H1 (cell line): ENCODE measurements around the gene ZBTB14. TPM values are rescaled to one million over a fixed set of nuclear protein-coding genes. Genes with fewer than 3 reads are reported as not detected.

Experiments used
- CHD7 ChIP-seq: fragments of 300-600 bp; sonication (generic); IDR thresholded peaks from 2 replicates; pipeline ENCODE4 v1.7.1; 2012; ENCODE audit warnings: low read length, moderate library complexity, mild to moderate bottlenecking, inconsistent platforms; ENCODE audit not compliant: insufficient replicate concordance
- polyA plus RNA-seq, 7 experiments: library from polyadenylated mRNA; depleted of rRNA in 3 of 7; stranded (reverse) in 5 of 7; unstranded in 2 of 7; fragments of >200 nt in 5 of 7; fragments of 200-250 nt in 2 of 7; gene quantifications; 1 replicate in 5 of 7; 2 replicates in 1 of 7; 4 replicates in 1 of 7; pipeline versions ENCODE4 v1.2.1 to v1.2.3, GENCODE V29; 2011 to 2013; ENCODE audit warnings: missing spikeins in 2 of 7, mixed read lengths in 2 of 7
- total RNA-seq: library from RNA; stranded (reverse); fragmentation: NEBNext Ultra II Directional; extraction: Animal tissue kit (Norgen Biotek cat#: 25700); gene quantifications from 2 replicates; pipeline ENCODE4 v1.2.1, GENCODE V29; 2021

Gene ZBTB14
- total and polyA plus RNA-seq, 2 of the 8 experiments (the other 6 are each of a cell fraction or from before 2014, with no cell fraction given) = 5.2 to 18.3 TPM

GRCh38 chr18:5334456-5335075 lies 39.0 kb upstream of the ZBTB14 start (continued):
- TF ChIP-seq CHD7 = no peak
